GM23248 (cell line): Measurements from ENCODE around the gene FAM227B.

ENCODE experiments used
- EZH2 ChIP-seq: fragments of 200-600 bp; sonication (generic); IDR thresholded peaks from 2 replicates; pipeline ENCODE4 v1.6.1; 2018; ENCODE audit warnings: antibody characterized with exemption, mild to moderate bottlenecking; ENCODE audit not compliant: insufficient read depth, poor library complexity, severe bottlenecking
- EZH2phosphoT487 ChIP-seq: fragments of 200-600 bp; sonication (generic); IDR thresholded peaks from 2 replicates; pipeline ENCODE4 v1.6.1; 2018; ENCODE audit warnings: antibody characterized with exemption, moderate library complexity, mild to moderate bottlenecking, low read depth; ENCODE audit not compliant: insufficient read depth

GRCh38 chr15:49313650-49314049 lies 307.0 kb downstream of the FAM227B start:
- TF ChIP-seq EZH2 (no peak), EZH2phosphoT487 (no peak)
